ENCODE data around the gene MT1G.
"Not testable (repeated sequence)": the region's sequence is repeated elsewhere in the genome, so short reads cannot be mapped to it uniquely, and the experiment has no call there.

Gene MT1G

DNA sequence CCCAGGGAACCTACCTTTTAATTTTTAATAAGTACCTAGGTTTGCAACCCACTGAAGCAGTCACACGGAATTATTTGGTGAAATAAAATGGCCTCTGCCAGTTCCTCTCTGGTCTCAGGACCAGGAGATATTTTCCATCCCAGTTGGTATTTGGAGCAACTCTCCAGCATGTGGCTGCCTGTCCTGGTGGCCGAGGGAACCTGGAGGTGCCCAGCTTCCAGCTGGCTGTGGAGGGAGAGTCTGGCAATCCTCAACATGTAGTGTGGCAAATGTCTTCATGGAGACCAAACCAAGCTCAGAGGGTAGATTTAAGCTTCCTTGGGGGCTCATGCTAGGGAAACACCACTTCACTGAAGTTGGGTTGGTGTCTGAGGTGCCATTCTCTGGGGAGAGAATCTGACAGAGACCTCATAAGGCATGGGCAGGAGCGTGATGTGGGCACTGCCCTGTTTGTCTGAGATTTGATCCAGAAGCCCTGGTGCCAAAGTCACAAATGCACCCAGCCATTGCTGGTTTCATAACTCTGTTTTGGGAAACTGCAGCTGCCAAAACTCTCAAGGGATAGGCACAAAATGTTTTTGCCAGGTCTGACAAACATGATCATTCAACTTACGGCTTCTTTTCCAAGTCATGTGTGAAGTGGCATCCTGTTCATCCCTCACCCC, 17.2 kb upstream of the MT1G start:
- no peak for DNase-seq (ENCODE audit: low spot score)

DNA sequence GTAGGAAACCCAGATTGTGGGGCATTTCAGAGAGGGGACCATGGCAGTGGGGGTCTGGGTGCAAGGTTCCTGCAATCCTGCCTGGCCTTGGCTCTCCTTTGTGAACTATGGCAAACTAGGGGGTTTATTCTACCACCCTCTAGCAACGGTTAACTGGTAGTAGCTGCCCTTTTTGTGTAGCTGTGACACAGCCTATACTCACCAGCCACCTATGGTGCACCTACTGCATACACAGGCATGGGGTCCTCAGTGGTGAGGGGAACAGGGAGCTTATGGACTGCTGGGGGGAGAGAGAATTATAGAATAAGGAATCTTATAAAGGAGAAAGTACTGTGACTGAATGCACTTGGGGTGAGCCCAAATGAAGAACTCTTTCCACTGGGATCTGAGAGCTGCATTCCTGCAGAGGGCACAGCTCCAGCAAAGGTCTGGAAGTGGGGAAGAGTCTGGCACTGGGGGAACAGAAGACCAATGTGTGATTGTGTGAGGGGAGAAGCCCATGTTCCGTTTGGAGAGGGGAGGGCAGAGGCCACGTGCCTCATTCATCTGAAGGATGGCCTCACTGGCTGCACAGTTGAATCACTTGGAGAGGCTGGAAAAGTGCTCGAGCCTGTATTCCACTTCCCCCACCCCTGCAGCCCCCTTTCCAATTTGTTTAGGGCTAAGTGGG, 16.5 kb upstream of the MT1G start:
- DNase-seq (ENCODE audit: low spot score) = no peak

GRCh38 chr16:56683424-56684172, 15.7 kb upstream of the MT1G start:
- DNase-seq (ENCODE audit: low spot score) = no peak

GRCh38 chr16:56682703-56683397, 15.0 kb upstream of the MT1G start:
- no peak for DNase-seq (ENCODE audit: low spot score)

DNA sequence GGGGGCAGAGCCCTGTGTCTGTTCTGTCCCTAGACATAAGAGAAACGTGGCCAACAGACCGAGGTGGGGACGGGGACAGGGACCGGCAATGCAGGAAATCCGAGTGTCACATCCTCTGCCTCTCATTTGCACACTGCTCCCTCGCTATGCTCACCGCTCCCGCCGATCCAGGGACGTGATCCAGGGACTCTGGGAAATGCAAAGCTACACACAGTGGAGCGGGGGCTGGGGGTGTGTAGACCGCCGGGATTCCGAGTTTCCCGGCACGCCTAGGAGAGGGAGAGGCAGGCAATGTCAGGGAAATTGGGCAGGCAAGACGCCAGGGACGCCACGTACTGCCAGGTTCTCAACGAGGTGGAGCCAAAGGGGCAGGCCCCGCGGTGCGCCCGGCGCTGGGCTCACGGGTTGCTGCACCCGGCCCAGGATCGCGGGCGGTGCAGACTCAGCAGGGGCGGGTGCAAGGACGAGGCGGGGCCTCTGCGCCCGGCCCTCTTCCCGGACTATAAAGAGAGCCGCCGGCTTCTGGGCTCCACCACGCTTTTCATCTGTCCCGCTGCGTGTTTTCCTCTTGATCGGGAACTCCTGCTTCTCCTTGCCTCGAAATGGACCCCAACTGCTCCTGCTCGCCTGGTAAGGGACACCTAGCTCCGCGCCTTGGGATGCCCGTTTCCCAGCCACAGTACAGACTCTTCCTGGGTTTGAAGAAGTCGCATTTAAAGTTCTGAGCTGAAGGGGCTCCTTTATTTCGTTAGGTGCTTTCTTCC, 14.3 kb upstream of the MT1G start, which contains the start of gene MT1X:
Gene MT1X (plus strand): TSS at position 532 of the 764 bp plus-strand sequence. CDS start 71 bp downstream, at position 603.
- peak; percentile 93 for DNase-seq (ENCODE audit: low spot score)

GRCh38 chr16:56679818-56680217, 12.0 kb upstream of the MT1G start:
- DNase-seq (ENCODE audit: low spot score) = peak; percentile 89

DNA sequence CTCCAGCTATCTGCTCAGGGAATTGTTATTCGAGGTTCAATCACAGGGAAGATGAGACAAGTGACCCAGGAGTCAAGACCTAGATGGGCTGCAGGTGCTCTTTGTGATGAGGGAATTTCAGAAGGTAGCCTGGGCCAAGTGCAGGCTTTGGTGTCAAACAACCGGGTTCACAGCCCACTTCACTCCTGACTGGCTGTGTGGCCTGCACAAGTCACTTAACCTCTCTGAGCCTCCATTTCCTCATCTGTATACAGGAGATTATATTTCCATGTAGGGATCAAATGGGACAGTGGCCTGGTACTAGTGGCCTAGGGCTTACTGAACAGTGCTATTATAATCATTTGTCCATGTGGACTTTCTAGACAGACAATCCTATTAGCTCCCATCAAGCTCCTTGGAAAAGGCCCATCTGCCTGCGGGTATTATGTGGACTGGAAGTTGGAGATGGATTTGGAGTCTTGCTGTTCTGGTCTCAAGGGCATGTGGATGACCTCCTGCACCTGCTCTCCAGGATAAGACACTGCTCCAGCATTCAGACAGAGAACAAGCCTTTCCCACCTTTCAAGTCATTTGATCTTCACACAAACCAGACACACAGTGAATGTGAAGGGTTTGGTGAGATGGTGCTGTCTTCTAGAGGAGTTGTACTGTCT, 11.3 kb upstream of the MT1G start:
- DNase-seq (ENCODE audit: low spot score) = no peak

GRCh38 chr16:56677474-56677873, 9.6 kb upstream of the MT1G start:
- DNase-seq (ENCODE audit: low spot score) = no peak

GRCh38 chr16:56675685-56676210, 7.9 kb upstream of the MT1G start:
- no peak for DNase-seq (ENCODE audit: low spot score)

GRCh38 chr16:56674570-56674969, 6.7 kb upstream of the MT1G start:
- DNase-seq (ENCODE audit: low spot score) = not testable (repeated sequence)

- peak; percentile 56 for DNase-seq (ENCODE audit: low spot score)
Measured at GRCh38 chr16:56673921-56674320, 6.1 kb upstream of the MT1G start.

GRCh38 chr16:56672761-56673536, 5.1 kb upstream of the MT1G start:
- DNase-seq (ENCODE audit: low spot score) = no peak

GRCh38 chr16:56672171-56672570, 4.3 kb upstream of the MT1G start:
- DNase-seq (ENCODE audit: low spot score) = not testable (repeated sequence)

DNA sequence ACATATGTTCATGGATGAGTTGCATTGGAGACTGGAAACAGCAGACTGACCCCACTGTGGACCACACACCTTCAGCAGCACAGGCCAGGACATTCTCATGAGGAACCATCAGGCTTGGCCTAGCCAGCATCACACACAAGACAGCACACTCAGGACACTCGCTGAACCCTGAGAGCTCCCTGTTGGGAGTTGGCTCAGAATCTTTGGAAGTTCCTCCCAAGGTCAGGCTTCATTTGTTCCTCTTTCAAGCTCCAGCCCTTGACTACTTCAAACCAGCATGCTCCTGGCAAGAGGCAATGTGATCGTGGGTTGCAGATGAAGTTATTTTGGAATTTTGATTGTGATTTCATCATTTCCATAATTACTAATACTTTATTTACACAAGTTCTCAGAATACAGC, 3.8 kb upstream of the MT1G start:
- DNase-seq (ENCODE audit: low spot score) = not testable (repeated sequence)

DNA sequence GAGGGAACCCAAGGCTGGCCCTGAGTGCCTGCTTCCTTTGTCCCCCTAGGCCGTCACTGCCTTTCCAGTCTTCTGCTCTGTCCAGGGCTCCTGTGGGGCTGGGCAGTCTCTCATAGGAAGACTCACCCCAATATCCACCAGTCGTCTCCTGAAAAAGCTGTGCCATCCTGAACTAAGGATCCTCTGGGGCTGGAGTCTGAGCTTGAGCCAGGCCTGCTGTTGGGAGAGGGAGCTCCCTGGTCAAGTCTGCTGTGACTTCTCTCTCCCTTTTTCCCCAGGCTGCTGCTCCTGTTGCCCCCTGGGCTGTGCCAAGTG, 2.7 kb upstream of the MT1G start:
- no peak for DNase-seq (ENCODE audit: low spot score)

- no peak for DNase-seq (ENCODE audit: low spot score)
Measured at GRCh38 chr16:56669840-56670619, 2.2 kb upstream of the MT1G start.

DNA sequence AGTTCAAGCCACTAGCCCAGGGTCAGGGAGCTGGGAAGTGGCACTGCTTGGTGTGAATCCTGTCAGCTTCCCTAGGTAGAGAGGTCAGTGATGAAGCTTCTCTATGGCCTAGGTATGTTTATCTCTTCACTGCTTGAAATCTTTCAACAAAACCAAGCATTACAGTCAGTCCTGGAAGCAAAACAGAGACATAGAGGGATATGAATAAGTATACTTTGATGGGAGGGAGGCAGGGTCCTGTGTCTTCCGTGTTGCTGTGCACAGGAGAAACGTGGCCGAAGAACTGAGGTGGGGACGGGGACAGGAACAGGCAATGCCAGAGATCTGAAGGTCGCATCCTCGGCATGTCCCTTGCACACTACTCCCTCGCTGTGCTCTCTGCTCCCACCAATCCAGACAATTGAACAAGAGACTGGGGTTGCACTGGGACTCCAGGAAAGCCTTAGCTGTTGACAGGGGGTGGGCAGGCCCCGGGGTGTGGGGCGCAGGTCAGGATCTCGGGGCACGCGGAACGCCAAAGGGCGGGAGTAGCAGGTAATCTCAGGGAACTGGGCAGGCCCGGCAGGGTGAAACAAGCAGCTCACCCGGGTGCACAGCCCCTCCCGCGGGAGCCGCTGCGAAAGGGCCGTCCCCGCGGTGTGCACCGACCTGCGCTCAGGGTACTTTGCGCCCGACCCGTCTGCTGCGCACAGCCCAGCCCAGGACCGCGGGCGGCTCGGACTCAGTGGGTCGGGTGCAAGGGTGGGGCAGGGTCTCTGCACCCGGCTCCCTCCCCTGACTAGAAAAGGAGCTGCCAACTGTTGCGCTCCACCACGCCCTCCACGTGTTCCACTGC, 1.4 kb upstream of the MT1G start, which contains the start of gene MT1H:
Gene MT1H (plus strand): TSS at position 810 of the 835 bp plus-strand sequence. CDS start 71 bp downstream, outside the sequence.
- no peak for DNase-seq (ENCODE audit: low spot score)
